GM12878 (cell line): Measurements from ENCODE around the gene EPHB2. TPM values are rescaled to one million over a fixed set of nuclear protein-coding genes. Genes with fewer than 3 reads are reported as not detected.

Source experiments
- ATAC-seq: fragments of 200-7000 bp; cut with Tn5 transposase; 3 replicates; pipeline ENCODE4 v1.9.1; 2020; ENCODE audit warnings: mild to moderate bottlenecking, moderate library complexity
- BruUV-seq: library from RNA; stranded (reverse); fragments of 400-500 nt; replicated peaks from 2 replicates; lab custom pipeline; 2021; lab: Mats Ljungman, UMichigan
- CTCF ChIA-PET: fragments of 300-600 bp; sonication (Branson Sonifier 250); formaldehyde crosslinking; extraction: SDS; loops from one replicate; lab custom pipeline; 2021; ENCODE audit warnings: inconsistent platforms; lab: Yijun Ruan, JAX
- POLR2A ChIA-PET: fragments of 350-600 bp; formaldehyde crosslinking; extraction: SDS; loops from one replicate; lab custom pipeline; 2021; ENCODE audit warnings: inconsistent platforms; lab: Charles Lee
- RAD21 ChIA-PET: fragments of 300-600 bp; sonication (Branson Sonifier 250); formaldehyde crosslinking; loops from one replicate; lab custom pipeline; 2023; ENCODE audit warnings: antibody characterized with exemption; ENCODE audit not compliant: unreplicated experiment; lab: Charles Lee
- SMC1A ChIA-PET: fragments of 300-600 bp; sonication (Branson Sonifier 250); formaldehyde crosslinking; loops from one replicate; lab custom pipeline; 2023; ENCODE audit not compliant: unreplicated experiment, uncharacterized antibody; lab: Charles Lee
- DNase-seq: peaks from one replicate; pipeline ENCODE4 v3.0.0-alpha.2; 2011; ENCODE audit warnings: low read depth, low spot score
- FAIRE-seq: peaks from 3 replicates; lab custom pipeline; 2011; peaks lifted over from hg19 to GRCh38; lab: Jason Lieb, UNC
- H2AFZ ChIP-seq: 2 replicates; pipeline ENCODE4 v1.6.0; 2011; ENCODE audit warnings: low read depth, low read length, control low read depth; ENCODE audit not compliant: control insufficient read depth
- H3K27ac ChIP-seq: 2 replicates; pipeline ENCODE4 v1.5.1; 2011; ENCODE audit warnings: control low read depth; ENCODE audit not compliant: control insufficient read depth, insufficient read depth
- H3K27me3 ChIP-seq, 2 experiments: replicated peaks in 1 of 2; 2 replicates each; pipeline versions ENCODE4 v1.6.0 to v1.6.1; 2011; ENCODE audit warnings: low read length in 1 of 2; ENCODE audit not compliant: control insufficient read depth in 2 of 2, insufficient read depth in 2 of 2
- H3K36me3 ChIP-seq, 2 experiments: 2 replicates each; pipeline ENCODE4 v1.5.1; 2011; ENCODE audit warnings: low read length in 1 of 2; ENCODE audit not compliant: control insufficient read depth in 2 of 2, insufficient read depth in 2 of 2
- H3K4me1 ChIP-seq: 2 replicates; pipeline ENCODE4 v1.6.1; 2011; ENCODE audit warnings: mild to moderate bottlenecking, low read length, moderate library complexity, mixed read lengths; ENCODE audit not compliant: control insufficient read depth, insufficient read depth
- H3K4me2 ChIP-seq: 2 replicates; pipeline ENCODE4 v1.6.0; 2011; ENCODE audit warnings: control low read depth; ENCODE audit not compliant: control insufficient read depth, insufficient read depth
- H3K4me3 ChIP-seq: fragments of 200-600 bp; sonication (generic); 2 replicates; pipeline ENCODE4 v1.5.1; 2016
- H3K79me2 ChIP-seq: 2 replicates; pipeline ENCODE4 v1.6.0; 2011; ENCODE audit warnings: low read length; ENCODE audit not compliant: control insufficient read depth, insufficient read depth
- H3K9ac ChIP-seq: 2 replicates; pipeline ENCODE4 v1.8.0; 2011; ENCODE audit warnings: low read length, control low read depth, mixed read lengths; ENCODE audit not compliant: control insufficient read depth, insufficient read depth
- H3K9me3 ChIP-seq: replicated peaks from 3 replicates; pipeline ENCODE4 v1.5.1; 2011; ENCODE audit warnings: mild to moderate bottlenecking, low read length; ENCODE audit not compliant: control insufficient read depth, insufficient read depth
- H4K20me1 ChIP-seq: 2 replicates; pipeline ENCODE4 v1.6.0; 2011; ENCODE audit not compliant: control insufficient read depth, insufficient read depth
- ASH2L ChIP-seq: fragments of 300-600, 200-600 bp; sonication (generic); IDR thresholded peaks from 2 replicates; pipeline ENCODE4 v1.6.1; 2017; ENCODE audit warnings: low read depth, mild to moderate bottlenecking, borderline replicate concordance
- BHLHE40 ChIP-seq, 2 experiments: fragments of 450-650 bp in 1 of 2; IDR thresholded peaks; 2 replicates each; pipeline ENCODE4 v1.6.1; 2011 to 2017; ENCODE audit warnings: low read depth in 2 of 2, borderline replicate concordance in 1 of 2, improper control_type of control experiment in 1 of 2, low read length in 1 of 2, mild to moderate bottlenecking in 1 of 2
- HCFC1 ChIP-seq: fragments of 150-350 bp; IDR thresholded peaks from 2 replicates; pipeline ENCODE4 v1.6.1; 2014; ENCODE audit warnings: low read length
- KDM1A ChIP-seq: fragments of 200-600 bp; sonication (generic); IDR thresholded peaks from 2 replicates; pipeline ENCODE4 v1.6.1; 2016; ENCODE audit warnings: borderline replicate concordance
- MYB ChIP-seq: fragments of 150-350 bp; IDR thresholded peaks from 2 replicates; pipeline ENCODE4 v1.6.1; 2014; ENCODE audit warnings: mild to moderate bottlenecking, low read depth, low read length, borderline replicate concordance
- NRF1 ChIP-seq: conservative IDR thresholded peaks from 2 replicates; pipeline ENCODE4 v1.6.1; 2011; ENCODE audit warnings: mild to moderate bottlenecking, low read depth, low read length, improper control_type of control experiment
- PML ChIP-seq: IDR thresholded peaks from 2 replicates; pipeline ENCODE4 v1.6.1; 2012; ENCODE audit warnings: low read length, inconsistent platforms
- POLR2A ChIP-seq: IDR thresholded peaks from 2 replicates; pipeline ENCODE4 v1.6.1; 2011; ENCODE audit warnings: low read depth, mild to moderate bottlenecking, low read length
- SMARCA5 ChIP-seq: fragments of 450-650 bp; IDR thresholded peaks from 2 replicates; pipeline ENCODE4 v1.6.1; 2017; ENCODE audit warnings: mild to moderate bottlenecking
- SUZ12 ChIP-seq: fragments of 200-600 bp; sonication (generic); IDR thresholded peaks from one replicate; pipeline ENCODE4 v1.6.1; 2018; ENCODE audit warnings: antibody characterized with exemption, mild to moderate bottlenecking; ENCODE audit not compliant: unreplicated experiment
- TCF3 ChIP-seq: IDR thresholded peaks from 2 replicates; pipeline ENCODE4 v1.6.1; 2012; ENCODE audit warnings: low read depth, mild to moderate bottlenecking, low read length, borderline replicate concordance; ENCODE audit not compliant: insufficient read depth
- WRNIP1 ChIP-seq: IDR thresholded peaks from 2 replicates; pipeline ENCODE4 v1.6.1; 2011; ENCODE audit warnings: low read depth, low read length, improper control_type of control experiment, borderline replicate concordance
- WGBS: methylation state at CpG from one replicate; pipeline ENCODE4 v1.1.6; 2016; ENCODE audit warnings: low lambda C conversion rate; ENCODE audit not compliant: insufficient replicate concordance, insufficient coverage; ENCODE audit errors: missing lambda C conversion rate; 5-methylcytosine and 5-hydroxymethylcytosine counted together
- in situ Hi-C: fragments of 300-500 bp; cut with MboI; formaldehyde crosslinking; loops from 9 replicates; pipeline ENCODE4 v1.14.3; 2018; ENCODE audit warnings: mixed read lengths
- intact Hi-C: fragments of 100-400 bp; cut with micrococcal nuclease; formaldehyde crosslinking; loops from one replicate; pipeline ENCODE4 v1.14.2; 2022; ENCODE audit not compliant: unreplicated experiment
- polyA plus RNA-seq, 11 experiments: library from polyadenylated mRNA; depleted of rRNA in 4 of 11; unstranded in 6 of 11; stranded (reverse) in 5 of 11; fragments of >200 nt; fragmentation: Nextera tagmentation in 4 of 11; fragmentation: Illumina TruSeq in 1 of 11; extraction: Ambion mirVana in 4 of 11; extraction: Trizol in 1 of 11; gene quantifications; 1 replicate in 1 of 11; 2 replicates in 10 of 11; pipeline versions ENCODE4 v1.2.1 to v1.2.3, GENCODE V29; 2011 to 2016; ENCODE audit warnings: inconsistent platforms in 2 of 11, missing spikeins in 2 of 11, low read depth in 1 of 11
- total RNA-seq, 4 experiments: library from RNA; depleted of rRNA in 3 of 4; stranded (reverse); fragments of >200 nt in 3 of 4; fragmentation: Illumina TruSeq in 1 of 4; extraction: Trizol in 1 of 4; gene quantifications; 2 replicates each; pipeline versions ENCODE4 v1.2.1 to v1.2.3, GENCODE V29; 2013 to 2021
- TF ChIP-seq, protein P1 (sequence below), 3 experiments: IDR thresholded peaks in 2 of 3; conservative IDR thresholded peaks in 1 of 3; 2 replicates each; pipeline ENCODE4 v1.5.1; 2011; ENCODE audit warnings: low read depth in 3 of 3, low read length in 3 of 3, mild to moderate bottlenecking in 3 of 3, control low read depth in 2 of 3, moderate library complexity in 2 of 3, inconsistent platforms in 1 of 3, mixed read lengths in 1 of 3; ENCODE audit not compliant: control insufficient read depth in 2 of 3, insufficient read depth in 1 of 3; ENCODE audit errors: extremely low read depth in 1 of 3
- TF ChIP-seq, protein P2 (sequence below): fragments of 450-650 bp; IDR thresholded peaks from 2 replicates; pipeline ENCODE4 v1.6.1; 2014; ENCODE audit warnings: mild to moderate bottlenecking

The EPHB2 gene
- total and polyA plus RNA-seq, 10 of the 15 experiments (the other 5 are each of a cell fraction or from before 2014, with no cell fraction given) = 0.13 to 3.3 (median 0.92) TPM

DNA sequence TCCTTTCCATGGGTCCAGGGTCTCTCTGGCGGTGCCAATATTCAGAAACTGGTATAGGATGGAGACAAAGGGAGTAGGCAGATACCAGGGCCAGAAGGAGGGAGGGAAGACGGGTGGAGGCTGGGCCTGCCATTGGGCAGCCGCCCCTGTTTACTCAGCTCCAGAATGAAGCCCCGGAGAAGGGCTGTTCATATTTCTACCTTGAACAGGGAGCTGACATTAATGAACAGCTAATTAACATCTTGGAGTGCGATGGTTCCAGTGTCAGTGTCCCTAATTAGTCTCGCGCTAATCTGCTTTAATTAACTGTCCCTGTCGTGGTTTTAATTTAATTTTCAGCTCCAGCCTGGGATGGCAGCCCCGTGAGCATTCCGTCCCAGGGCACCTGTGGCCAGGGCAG, 113.8 kb downstream of the EPHB2 start:
- ChIA-PET SMC1A (no interaction called here), POLR2A (no interaction called here), RAD21 (no interaction called here), CTCF (interaction anchor here (1.1 kb wide), 1 partner anchor 120 kb away, joined by 3 read pairs; no protein-coding TSS in a partner anchor)
- BruUV-seq = no TSS peak
- H3K36me3 ChIP-seq = no peaks in the 10 kb centered on the region
- in situ Hi-C loops = no loop called here
- no peaks in the 10 kb centered on the region for H4K20me1 ChIP-seq
- H3K4me1 ChIP-seq = no peaks in the 10 kb centered on the region
- intact Hi-C loops = no loop called here
- H3K27me3 ChIP-seq = no peaks in the 10 kb centered on the region; a peak in 1 of 4 replicates
- H3K4me2 ChIP-seq = no peak overlapping the region
- TF ChIP-seq, protein P1, sequence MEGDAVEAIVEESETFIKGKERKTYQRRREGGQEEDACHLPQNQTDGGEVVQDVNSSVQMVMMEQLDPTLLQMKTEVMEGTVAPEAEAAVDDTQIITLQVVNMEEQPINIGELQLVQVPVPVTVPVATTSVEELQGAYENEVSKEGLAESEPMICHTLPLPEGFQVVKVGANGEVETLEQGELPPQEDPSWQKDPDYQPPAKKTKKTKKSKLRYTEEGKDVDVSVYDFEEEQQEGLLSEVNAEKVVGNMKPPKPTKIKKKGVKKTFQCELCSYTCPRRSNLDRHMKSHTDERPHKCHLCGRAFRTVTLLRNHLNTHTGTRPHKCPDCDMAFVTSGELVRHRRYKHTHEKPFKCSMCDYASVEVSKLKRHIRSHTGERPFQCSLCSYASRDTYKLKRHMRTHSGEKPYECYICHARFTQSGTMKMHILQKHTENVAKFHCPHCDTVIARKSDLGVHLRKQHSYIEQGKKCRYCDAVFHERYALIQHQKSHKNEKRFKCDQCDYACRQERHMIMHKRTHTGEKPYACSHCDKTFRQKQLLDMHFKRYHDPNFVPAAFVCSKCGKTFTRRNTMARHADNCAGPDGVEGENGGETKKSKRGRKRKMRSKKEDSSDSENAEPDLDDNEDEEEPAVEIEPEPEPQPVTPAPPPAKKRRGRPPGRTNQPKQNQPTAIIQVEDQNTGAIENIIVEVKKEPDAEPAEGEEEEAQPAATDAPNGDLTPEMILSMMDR (IDR thresholded peaks at IDR 0.05 in 2 of 3, conservative IDR thresholded peaks at IDR 0.05 in 1 of 3; ENCODE audit: control insufficient read depth in 2 of 3, extremely low read depth in 1 of 3, insufficient read depth in 1 of 3, low read depth in 3 of 3, low read length in 3 of 3) = no peak
- TF ChIP-seq ASH2L = no peak
- no peak for TF ChIP-seq POLR2A
- no peak for TF ChIP-seq MYB
- TF ChIP-seq NRF1 = no peak
- no peak for TF ChIP-seq BHLHE40 (IDR thresholded peaks at IDR 0.05; ENCODE audit: borderline replicate concordance in 1 of 2, low read depth in 2 of 2, low read length in 1 of 2)
- no peak for TF ChIP-seq WRNIP1
- TF ChIP-seq TCF3 = no peak
- no peak for TF ChIP-seq HCFC1
- TF ChIP-seq SMARCA5 = no peak
- no peak for TF ChIP-seq KDM1A
- TF ChIP-seq SUZ12 = no peak
- TF ChIP-seq, protein P2, sequence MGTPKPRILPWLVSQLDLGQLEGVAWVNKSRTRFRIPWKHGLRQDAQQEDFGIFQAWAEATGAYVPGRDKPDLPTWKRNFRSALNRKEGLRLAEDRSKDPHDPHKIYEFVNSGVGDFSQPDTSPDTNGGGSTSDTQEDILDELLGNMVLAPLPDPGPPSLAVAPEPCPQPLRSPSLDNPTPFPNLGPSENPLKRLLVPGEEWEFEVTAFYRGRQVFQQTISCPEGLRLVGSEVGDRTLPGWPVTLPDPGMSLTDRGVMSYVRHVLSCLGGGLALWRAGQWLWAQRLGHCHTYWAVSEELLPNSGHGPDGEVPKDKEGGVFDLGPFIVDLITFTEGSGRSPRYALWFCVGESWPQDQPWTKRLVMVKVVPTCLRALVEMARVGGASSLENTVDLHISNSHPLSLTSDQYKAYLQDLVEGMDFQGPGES = no peak
- TF ChIP-seq PML = no peak
- no peaks in the 10 kb centered on the region for H3K79me2 ChIP-seq
- no peak for DNase-seq
- ATAC-seq = no peak
- WGBS = 26% methylated on average over 10 of the region's 10 CpGs
- H3K9ac ChIP-seq = no peak overlapping the region
- H3K4me3 ChIP-seq = no peak overlapping the region
- no peaks in the 10 kb centered on the region for H3K9me3 ChIP-seq
- no peak overlapping the region for H3K27ac ChIP-seq
- no peak for FAIRE-seq
- H2AFZ ChIP-seq = no peak overlapping the region
